Fibroblast of villous mesenchyme (primary cell): ENCODE results near the gene KIF26B. TPM values are rescaled to one million over a fixed set of nuclear protein-coding genes. Genes with fewer than 3 reads are reported as not detected.

Experiments used
- DNase-seq: peaks from one replicate; pipeline ENCODE4 v3.0.0-alpha.2; 2010; ENCODE audit warnings: low read depth
- H3K4me3 ChIP-seq: 2 replicates; pipeline ENCODE4 v1.5.1; 2011; ENCODE audit warnings: low read depth, mild to moderate bottlenecking, low read length
- CTCF ChIP-seq: IDR thresholded peaks from 2 replicates; pipeline ENCODE4 v1.5.1; 2012; ENCODE audit warnings: low read depth, mild to moderate bottlenecking, low read length; ENCODE audit not compliant: insufficient read depth
- total RNA-seq: library from RNA; depleted of rRNA; stranded (reverse); fragments of >200 nt; gene quantifications from 2 replicates; pipeline ENCODE4 v1.2.3, GENCODE V29; 2012

Gene KIF26B
- total RNA-seq, 1 donor = 12.1 TPM

DNA sequence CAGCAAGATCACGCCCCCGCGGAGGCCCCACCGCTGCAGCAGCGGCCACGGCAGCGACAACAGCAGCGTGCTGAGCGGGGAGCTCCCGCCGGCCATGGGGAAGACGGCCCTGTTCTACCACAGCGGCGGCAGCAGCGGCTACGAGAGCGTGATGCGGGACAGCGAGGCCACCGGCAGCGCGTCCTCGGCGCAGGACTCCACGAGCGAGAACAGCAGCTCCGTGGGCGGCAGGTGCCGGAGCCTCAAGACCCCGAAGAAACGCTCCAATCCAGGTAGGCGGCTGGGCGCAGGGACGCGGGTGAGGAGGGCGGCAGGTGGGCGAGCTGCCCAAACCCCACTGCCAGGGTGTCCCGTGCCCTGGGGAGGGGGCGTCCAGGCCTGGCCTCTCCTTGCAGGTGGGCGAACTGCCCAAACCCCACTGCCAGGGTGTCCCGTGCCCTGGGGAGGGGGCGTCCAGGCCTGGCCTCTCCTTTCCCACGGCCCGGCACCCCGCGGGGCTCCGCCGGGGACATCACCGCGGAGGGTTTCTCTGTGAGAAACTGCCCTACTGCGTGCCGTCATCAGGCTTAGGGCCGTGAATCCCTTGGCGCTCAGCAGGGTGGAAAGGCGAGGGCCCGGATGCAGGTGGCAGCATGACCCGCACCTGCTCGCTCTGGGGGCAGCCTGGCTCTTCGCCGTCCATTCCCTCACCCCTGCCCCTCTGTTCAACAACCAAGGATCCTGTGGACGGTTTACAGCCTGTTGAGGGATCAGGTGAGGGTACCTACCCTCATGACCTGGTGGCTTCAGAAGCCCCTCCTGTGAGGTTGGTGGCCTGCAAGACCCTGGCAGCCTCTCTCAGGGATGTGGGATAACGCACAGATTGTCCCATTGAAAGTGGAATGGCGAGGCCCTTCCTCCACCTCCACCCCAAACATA lies 534.0 kb downstream of the KIF26B start:
- no peak overlapping the region for H3K4me3 ChIP-seq
- DNase-seq = no peak
- no peak for TF ChIP-seq CTCF

DNA sequence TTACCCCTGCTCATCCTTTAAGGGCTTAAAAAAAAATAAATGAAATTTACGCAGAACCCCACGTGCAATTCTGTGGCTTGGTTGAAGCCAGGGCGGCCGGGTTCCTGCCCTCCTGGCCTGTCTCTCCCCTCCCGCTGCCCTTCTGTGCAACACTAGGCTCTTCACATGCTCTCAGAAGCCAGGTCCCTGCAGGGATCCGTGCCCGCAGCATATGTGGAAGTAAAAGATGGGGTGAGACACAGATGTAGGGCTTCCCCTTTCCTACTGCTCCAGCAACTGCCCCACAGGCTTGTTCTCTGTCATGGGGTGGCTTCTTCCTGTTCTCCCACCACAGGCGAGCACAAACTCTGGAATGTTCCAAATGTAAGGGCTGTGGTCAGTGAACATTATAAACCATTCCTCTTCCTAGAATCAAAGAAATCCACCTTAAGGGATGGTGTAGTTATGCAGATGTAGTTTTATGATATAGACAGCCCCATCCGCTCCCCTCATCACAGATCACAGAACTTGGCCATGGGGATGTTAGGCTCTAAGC lies 535.4 kb downstream of the KIF26B start:
- no peak for DNase-seq
- no peak overlapping the region for H3K4me3 ChIP-seq
- TF ChIP-seq CTCF = no peak

GRCh38 chr1:245690946-245691541 lies 536.3 kb downstream of the KIF26B start:
- no peak for TF ChIP-seq CTCF
- DNase-seq = no peak

GRCh38 chr1:245691897-245692296 lies 537.1 kb downstream of the KIF26B start:
- no peak for DNase-seq
- no peak overlapping the region for H3K4me3 ChIP-seq
- no peak for TF ChIP-seq CTCF

More at GRCh38 chr1:245690946-245691541, 536.3 kb downstream of the KIF26B start:
- H3K4me3 ChIP-seq = no peak overlapping the region

DNA sequence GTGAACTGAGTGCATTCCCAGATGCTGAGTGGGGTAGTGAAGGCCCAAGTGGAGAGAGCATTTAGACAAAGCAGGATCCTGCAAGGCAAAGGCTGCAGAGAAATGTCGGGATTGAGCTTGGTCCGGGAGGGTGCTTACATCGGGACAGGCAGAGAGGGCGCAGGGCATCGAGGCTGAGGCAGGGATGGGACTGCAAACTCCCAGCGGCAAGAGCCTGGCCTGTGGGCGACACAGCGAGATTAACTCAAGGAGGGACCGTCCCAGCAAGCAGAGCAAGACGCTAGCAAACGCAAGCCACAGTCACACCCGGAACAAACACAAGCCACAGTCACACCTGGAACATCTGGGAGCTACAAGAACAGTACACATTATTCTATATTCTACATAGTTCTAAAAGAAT lies 537.5 kb downstream of the KIF26B start:
- TF ChIP-seq CTCF = no peak
- no peak overlapping the region for H3K4me3 ChIP-seq
- no peak for DNase-seq

DNA sequence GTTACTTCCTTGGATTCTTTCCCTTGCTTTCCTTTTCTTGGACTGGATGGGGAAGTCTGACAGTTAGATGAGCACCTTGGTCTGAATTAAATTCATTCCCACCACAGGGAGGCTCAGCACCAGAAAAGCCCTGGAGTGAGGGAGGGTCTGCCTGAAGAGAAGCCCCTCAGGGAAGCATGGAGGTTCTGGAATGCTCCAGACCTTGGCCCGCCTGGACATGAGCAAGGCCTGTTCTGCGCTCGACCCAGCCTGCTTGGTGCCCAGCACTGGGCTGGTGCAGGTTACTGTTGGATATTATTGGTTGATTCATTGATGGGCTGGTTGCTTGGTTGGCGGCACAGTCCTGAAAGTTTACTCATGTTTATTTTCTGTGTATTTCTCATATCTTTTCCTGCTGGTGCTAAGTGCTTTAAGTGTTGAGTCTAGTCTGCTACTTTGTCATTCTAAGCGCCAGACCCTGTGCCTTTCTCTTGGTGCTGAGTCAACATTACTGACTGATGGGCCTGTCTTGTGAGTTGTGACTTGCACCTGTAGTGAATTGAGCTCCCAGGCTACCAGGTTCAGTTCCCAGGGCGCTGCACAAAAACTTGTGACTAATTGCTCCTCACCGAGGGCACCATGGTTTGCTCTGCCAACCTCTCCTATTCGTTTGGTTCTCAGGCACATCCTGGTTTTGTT lies 538.5 kb downstream of the KIF26B start:
- no peak for DNase-seq
- H3K4me3 ChIP-seq = no peak overlapping the region
- TF ChIP-seq CTCF = no peak
